Bone marrow (tissue), 2 donors: ENCODE results near the gene SPRYD7.
"Not testable (repeated sequence)": the region's sequence is repeated elsewhere in the genome, so short reads cannot be mapped to it uniquely, and the experiment has no call there.

Source experiments
- DNase-seq, 2 donors: peaks; one replicate each; lab custom pipeline; 2025; lab: John Stamatoyannopoulos, UW

SPRYD7 gene, protein sequence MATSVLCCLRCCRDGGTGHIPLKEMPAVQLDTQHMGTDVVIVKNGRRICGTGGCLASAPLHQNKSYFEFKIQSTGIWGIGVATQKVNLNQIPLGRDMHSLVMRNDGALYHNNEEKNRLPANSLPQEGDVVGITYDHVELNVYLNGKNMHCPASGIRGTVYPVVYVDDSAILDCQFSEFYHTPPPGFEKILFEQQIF

DNA sequence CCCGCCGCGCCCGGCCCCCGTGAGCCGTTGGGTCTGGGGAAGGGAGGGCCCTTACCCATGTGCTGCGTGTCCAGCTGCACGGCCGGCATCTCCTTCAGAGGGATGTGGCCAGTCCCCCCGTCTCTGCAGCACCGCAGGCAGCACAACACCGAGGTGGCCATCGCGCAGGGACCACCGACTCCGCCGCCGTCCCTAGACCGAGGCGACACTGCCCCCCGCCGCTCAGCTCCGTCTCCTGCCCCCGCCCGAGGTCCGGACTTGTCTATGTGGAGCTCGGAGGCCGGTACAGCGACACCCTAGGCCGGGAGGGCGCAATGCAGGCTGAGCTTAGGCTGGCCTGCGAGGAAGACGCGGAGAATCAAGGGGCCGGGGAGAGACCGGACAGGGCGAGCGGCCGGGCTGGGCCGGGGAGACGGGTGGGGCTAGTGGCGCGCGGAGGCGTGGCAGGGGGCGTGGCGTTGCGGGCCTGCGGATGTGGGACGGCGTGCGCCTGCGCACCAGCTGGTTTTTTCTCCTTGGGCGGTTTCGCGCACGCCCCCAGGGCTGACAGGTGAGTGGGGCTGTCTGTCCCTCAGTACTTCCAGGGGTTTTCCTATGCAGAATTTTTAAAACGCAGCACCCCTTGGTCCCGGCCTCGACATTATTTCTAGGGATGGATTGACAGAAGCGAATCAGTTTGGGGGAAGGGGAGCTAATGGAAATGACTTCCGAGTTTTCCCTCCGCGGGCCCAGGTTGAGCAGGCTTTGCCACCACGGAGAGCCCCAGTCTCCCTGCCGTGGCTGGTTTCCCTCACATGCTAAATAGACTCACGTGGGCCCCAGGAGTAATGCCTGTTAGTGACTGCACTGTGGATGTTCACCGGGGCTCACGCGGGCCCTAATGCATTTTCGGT, at the start of gene SPRYD7:
TSS of gene SPRYD7 (minus strand) at position 266 of the 893 bp plus-strand sequence. CDS start at position 161, 105 bp downstream.
- peak; percentile 94 to 96 for DNase-seq

DNA sequence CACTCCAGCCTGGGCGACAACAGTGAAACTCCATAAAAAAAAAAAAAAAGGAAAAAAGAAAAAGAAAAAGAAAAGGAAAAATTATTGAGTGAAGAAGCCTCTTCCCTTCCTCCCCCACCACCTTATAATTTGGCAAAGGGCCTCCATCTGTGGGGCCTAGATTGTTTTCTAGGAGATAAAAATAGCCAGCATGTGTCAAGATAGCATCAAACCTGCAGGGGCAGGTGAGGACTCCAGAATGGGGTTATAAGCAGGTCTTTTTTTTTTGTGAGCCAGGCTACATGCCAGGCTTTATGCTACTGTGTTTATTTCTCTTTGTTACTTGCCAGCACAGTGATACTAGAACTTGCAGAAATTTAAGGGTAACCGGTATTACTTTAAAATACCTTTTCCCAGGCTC, 49.0 kb upstream of the SPRYD7 start:
- DNase-seq: no peak

DNA sequence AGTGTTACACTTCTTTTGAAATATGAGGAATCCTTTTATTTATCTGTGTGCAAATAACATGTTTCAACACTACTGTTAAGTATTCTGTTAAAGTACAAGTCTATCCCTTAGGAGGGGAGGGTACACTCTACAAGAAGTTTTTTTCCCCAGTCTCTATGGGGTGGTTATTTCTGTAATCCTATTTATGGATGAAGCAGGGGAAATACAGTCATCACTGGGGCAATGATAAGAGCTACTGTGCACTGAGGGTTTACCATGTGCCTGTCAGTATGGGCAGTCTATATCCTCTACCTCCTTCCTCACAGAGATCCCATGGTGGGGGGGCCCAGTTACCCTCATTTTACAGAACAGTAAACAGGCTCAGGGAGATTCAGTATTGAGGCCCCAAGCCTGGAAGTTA, 44.1 kb upstream of the SPRYD7 start:
- DNase-seq: peak in 1 of 2 donors; percentile 61

DNA sequence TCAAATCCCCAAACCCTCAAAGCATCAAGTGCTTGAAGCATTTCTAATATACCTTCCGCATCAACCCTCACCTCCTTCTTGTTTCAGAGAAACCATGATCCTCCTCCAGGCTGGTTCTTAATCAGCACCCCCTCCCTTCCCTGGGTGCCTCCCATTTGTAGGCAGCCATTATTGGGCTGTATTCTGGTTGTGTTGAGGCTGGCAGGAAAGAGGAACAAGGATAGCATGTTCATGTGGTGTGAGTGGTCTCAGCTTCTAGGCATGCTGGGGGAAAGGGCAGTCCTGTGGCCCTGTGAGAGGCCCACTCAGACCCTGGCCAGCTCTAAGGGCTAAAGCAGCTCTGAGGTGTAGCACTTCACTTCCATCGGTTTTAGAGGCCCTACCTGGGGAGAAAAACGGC, 41.9 kb upstream of the SPRYD7 start:
- no peak for DNase-seq

DNA sequence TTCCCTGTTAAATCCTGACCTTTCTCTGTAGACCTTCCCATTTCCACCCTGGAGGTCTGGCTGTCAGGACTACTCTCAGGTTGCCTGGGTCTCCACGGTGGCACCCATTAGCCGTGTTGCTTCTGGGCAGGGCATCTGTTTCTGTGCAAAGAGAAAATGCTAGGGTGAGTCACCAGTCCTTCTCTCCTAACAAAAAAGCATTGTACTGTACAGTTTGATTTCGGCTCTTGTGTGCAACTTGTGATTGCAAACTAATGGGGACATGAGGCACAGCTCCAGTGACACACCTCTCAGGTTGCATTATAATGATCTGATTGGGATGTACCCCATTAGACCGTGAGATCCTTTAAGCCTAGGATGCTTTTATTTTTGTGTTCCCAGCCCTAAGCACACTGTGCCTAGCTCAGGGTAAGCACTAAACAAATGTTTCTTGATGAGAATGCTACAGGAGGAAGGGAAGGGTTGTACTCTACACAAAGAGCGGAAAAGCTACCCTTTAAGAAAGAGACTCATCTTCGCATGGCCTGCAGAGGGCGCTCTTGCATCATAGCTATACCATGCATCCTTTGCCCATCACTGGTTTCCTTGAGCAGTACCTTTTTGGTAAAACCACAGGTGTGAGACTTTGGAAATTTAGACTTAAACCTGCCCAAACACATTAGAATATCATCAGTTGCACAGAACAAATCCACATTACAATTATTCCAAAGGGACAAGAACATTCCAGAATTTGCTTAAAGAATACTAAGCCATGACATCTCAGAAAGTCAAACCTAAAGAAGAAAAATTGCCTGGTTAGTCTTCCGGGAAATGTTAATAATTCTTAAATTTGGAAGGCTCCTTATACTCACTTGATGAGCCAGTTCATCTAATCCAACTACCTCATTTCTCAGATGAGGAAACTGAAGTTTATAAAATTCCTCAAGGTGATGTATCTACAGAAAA, 40.4 kb upstream of the SPRYD7 start:
- DNase-seq: peak; percentile 8 to 66

DNA sequence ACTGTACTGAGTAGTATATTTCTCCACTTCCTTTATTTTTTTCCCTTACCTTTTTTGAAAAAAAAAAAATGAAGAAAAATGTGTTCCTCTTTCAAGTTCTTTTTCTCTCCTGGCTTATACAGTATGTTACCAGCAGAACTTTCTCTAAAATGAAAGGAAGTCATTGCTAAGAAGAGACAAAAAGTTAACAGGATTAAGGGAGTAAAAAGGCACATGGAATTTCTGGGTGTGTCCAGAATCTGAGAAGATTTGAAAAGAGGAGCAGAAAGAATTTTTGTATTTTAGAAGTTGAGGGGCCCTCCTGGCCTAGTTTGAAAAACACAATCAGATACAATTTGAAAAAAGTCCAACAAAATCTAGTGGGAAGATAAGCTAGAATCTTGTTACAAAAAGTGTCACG, 39.7 kb upstream of the SPRYD7 start:
- DNase-seq: no peak

DNA sequence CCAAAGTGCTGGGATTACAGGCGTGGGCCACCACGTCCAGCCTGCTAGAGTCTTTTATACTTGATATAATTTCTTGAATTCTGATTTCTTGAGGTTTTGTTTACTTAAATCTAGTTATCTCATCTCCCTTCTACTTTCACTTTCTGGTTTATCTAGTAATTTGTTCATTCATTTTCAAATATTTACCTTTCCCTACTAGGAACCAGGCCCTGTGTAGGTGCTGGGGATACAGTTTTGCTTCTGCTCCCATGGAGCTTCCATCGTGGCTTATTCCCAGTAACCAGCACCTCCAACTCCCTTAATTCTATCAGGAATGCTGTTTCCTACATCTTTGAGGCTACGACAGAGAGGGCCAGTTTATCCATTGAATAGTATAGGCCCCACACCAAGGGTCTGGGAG, 36.6 kb upstream of the SPRYD7 start:
- no peak for DNase-seq

DNA sequence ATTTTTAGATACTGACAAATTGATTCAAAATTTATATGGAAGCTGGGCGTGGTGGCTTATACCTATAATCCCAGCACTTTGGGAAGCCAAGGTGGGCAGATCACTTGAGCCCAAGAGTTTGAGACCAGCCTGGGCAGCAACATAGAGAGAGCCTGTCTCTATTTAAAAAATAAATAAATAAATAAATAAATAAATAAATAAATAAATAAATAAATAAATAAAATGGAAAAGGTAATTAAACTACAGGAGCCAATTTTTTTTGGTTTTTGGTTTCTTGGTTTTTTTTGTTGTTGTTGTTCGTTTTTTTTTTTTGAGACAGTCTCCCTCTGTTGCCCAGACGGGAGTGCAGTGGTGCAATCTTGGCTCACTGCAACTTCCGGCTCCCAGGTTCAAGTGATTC, 31.3 kb upstream of the SPRYD7 start:
- DNase-seq: no peak

DNA sequence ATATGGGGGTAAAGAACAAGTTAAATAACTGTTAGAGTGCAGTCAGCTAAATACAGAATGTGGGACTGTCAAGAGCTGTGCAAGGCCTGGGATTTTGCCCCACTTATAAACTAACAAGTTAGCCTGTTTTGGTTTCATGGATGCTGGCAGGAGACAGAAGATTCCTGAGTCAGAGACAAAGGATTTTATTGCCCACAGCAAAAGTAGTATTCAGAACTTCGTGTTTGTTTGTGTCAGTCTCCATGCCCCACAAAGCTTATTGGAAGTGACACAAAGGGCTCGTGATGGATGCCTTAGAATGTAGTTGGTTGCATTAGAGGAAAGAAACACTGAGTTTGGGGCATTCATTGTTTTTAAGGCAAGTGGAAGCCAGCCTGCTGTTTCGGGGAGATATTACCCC, 22.2 kb upstream of the SPRYD7 start:
- no peak for DNase-seq

DNA sequence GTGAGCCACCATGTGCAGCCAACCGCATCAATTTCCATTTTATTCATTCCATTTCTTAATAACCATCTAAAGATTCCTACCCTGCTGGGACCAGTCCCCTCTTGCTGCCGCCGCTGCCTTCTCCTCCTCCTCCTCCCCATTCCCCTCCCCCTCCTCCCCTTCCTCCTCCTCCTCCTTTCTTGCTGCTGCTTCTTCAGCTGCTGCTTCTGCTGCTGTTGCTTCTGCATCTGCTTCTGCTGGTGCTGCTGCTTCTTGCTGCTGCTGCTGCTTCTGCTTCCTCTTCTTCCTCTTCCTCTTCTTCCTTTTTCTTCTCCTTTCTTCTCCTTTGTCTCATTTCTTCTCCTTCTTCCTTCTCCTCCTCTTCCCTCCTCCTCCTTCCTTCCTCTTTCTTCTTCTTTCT, 20.0 kb upstream of the SPRYD7 start:
- no peak for DNase-seq

DNA sequence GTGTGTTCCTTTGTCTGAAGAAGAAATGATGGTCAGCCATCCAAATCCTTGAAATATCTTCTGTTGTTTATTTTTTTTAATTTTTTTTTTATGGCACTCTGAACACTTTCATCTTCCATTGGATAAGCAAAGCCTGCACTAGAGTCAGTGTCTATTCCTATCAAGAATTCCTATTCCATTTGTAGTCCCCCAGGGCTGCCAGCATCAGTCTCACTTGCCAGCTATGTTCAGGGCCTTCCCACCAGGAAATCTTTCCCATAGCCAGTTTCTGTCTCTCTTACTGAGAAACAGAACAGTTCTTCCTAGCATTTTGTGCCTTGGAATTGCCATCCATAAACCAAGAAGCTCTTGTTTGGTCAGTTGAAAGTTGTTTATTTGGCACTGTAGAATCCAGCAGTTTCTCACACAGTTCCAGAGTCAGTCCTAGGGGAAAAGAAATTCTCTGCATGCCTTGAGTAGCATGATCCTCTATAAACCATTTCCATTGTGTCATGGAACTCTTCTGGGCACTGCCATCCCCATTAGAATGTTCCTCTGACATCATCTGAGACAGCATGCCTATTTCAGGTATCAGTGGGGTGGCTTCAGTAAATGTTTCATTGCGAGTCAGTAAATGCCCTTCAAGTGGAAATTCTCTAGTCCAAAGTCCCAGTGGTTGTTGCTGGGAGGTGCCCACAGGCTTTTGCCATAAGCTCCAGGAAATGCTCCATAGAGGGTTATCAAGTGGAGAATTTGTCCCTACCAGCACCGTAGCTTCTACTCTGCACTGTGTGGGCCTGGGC, 18.7 kb upstream of the SPRYD7 start:
- no peak for DNase-seq

DNA sequence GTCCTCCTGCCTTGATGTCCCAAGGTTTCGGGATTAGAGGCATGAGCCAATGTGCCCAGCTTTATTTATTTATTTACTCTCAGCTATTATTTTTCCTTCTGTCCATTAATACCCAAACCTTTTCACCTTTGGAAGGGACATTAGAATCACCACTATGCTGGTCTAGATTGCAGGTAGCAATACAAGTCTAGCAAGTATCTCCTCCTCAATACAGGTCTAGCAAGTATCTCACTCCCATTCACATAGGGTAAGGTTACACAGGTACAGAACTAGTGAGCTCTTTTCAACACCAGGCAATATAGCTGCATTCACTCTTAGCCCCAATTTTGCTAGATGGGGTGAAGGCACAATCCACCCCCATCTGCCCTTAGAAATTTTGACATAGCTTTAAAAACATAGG, 17.4 kb upstream of the SPRYD7 start:
- no peak for DNase-seq

DNA sequence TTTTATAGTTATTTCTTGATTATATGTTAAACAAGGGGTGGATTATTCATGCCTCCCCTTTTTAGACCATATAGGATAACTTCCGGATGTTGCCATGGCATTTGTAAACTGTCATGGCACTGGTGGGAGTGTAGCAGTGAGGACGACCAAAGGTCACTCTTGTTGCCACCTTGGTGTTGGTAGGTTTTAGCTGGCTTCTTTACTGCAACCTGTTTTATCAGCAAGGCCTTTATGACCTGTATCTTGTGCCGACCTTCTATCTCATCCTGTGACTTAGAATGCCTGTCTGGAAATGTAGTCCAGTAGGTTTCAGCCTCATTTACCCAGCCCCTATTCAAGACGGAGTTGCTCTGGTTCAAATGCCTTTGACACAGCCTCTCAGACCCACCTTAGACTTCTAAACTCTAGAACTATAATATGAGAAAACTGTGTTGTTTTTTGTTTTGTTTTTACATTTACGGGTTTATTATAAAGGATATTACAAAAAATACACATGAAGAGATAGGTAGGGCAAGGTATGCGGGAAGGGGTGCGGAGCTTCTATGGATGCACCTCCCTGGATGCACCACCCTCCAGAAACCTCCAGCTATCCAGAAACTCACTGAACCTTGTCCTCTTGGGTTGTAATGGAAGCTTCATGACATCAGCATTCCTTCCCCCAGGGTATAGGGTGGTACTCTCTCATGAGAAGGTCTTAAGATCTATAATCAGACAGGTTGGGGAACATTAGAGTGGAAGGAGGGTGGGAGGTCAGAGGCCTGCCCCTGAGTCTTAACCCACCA, 15.8 kb upstream of the SPRYD7 start:
- DNase-seq: no peak

DNA sequence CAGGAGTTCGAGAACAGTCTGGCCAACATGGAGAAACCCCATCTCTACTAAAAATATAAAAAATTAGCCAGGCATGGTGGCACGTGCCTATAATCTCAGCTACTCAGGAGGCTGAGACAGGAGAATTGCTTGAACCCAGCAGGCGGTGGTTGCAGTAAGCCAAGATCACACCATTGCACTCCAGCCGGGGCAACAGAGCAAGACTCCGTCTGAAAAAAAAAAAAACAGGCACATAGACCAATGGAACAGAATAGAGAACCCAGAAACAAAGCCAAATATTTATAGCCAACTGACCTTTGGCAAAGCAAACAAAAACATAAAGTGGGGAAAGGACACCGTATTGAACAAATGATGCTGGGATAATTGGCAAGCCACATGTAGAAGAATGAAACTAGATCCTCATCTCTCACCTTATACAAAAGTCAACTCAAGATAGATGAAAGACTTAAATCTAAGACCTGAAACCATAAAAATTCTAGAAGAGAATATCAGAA, 12.7 kb upstream of the SPRYD7 start:
- DNase-seq: not testable (repeated sequence)

DNA sequence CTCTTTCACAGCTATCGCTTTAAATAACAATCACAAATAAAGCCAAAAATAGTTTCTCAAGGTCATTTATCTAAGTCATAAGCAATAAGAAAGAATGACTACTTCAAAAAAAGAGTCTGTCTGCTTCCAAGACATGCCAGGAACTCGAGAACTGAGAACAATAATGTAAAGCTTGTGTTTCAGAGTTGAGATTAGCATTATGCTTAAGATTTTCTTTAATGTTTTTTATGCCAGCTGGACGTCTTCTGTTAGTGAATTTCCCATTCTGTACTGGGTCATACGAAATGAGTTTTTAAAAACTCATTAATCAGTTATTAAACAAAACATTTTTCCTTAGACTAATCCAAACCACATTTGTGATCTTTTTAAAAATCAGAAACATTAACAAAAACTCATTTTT, 3.2 kb upstream of the SPRYD7 start:
- DNase-seq: no peak

DNA sequence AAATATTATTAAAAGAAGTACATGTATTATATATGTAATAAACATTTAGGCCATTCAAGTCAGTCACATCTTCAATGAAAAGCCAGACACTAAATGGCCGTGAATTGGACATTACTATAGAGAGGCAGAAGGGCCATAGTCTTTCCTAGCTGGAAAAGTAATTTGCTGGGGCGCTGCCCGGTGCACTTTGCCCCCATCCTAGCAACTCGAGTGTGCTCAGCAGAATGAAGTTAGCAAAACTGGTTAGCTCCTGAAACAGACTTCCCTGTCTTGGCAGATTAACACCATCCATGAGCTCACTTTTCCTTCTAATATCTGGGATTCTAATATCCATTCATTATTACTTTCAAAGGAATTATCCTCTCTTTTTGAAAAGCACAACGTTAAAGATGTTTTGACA, 2.8 kb upstream of the SPRYD7 start:
- no peak for DNase-seq

DNA sequence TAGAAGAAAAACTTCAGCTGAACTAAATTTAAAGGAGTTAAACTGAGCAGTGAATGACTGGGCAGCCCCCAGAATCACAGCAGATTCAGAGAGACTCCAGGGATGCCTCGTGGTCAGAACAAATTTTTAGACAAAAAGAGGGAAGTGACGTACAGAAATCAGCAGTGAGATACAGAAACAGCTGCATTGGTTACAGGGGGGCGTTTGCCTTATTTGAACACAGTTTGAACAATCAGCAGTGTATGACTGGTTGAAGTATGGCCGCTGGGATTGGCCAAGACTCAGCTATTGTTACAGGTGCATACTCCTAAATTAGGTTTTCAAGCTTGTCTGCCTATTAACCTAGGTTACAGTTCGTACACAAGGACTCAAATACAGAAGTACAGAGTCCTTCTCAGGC, 2.2 kb upstream of the SPRYD7 start:
- DNase-seq: peak in 1 of 2 donors; percentile 18

DNA sequence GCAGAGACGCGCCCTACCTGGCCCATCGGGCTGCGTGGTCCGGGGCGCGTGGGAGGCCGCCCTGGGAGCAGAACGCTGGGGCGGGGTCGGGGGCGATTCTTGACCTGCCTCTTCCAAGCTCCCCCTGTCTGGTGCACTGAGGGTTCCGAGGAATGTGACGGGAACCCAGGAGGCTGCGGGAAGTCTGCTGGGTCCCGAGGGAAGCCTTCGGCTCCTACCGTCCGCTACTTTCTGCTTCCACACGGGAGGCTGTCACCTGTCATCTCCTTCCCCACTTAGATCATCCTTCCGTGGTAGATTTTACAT, 781 bp upstream of the SPRYD7 start:
- DNase-seq: no peak

DNA sequence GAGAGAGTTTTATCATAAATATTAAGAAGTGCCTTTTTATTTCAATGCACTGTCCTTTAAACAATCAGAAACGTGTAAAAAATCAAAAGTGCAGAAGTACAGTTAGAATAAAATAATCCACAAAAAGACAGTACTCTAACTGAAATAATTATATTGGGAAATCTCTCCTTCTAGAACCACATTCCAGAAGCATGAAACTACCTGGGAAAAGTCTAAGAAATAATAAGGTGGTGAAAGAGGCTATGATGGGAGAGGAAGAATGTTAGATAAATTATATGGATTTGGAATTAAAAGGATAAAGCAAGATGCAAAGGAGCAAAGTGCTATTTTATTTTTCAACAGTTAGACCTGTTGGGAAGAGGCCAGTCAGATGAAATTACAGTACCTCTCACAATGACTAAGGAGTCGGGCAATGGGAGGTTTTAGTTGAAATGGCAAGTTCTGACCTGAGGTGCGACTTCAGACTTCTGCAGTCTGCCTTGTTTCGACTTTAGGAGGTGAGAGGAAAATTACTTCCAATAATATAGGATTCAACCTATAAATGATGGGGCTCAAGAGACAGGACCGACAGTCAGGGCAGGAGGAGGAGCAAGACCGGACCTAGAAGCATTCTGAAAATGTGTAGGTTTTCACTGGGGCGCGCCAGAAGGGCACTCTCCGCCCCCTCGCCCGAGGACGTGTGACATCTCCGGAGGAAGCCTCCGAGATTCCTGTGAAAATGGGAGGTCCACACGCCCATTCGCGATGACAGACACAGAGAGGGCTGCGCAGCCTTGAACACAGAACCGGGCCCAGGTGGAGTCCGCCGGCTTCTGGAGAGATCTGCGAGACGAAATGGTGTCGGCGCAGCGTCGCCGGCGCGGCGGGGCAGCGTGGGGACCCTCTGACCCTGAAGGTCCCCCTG, 717 bp downstream of the SPRYD7 start:
- DNase-seq: no peak

DNA sequence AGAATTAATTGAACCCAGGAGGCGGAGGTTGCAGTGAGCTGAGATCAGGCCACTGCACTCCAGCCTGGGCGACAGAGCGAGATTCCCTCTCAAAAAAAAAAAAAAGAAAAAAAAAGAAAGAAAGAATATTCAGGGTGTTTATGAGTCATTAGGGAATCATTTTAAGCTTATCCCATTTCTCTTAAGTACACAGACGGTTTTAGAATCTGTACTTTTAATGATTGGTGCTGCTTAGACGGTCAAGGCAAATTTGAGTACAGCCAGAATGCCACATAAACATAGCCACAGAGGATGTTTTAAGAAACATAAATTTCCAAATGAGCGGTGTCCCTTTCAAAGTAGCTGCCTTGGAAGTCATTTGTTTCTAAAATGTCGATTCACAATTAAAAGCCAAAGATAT, 2.6 kb downstream of the SPRYD7 start:
- DNase-seq: no peak
